ENCODE results near the gene SLC1A7. TPM values are rescaled to one million over a fixed set of nuclear protein-coding genes. Genes with fewer than 3 reads are reported as not detected.

The SLC1A7 gene
- total RNA-seq, 1 experiment from 2014 or later: not detected

DNA sequence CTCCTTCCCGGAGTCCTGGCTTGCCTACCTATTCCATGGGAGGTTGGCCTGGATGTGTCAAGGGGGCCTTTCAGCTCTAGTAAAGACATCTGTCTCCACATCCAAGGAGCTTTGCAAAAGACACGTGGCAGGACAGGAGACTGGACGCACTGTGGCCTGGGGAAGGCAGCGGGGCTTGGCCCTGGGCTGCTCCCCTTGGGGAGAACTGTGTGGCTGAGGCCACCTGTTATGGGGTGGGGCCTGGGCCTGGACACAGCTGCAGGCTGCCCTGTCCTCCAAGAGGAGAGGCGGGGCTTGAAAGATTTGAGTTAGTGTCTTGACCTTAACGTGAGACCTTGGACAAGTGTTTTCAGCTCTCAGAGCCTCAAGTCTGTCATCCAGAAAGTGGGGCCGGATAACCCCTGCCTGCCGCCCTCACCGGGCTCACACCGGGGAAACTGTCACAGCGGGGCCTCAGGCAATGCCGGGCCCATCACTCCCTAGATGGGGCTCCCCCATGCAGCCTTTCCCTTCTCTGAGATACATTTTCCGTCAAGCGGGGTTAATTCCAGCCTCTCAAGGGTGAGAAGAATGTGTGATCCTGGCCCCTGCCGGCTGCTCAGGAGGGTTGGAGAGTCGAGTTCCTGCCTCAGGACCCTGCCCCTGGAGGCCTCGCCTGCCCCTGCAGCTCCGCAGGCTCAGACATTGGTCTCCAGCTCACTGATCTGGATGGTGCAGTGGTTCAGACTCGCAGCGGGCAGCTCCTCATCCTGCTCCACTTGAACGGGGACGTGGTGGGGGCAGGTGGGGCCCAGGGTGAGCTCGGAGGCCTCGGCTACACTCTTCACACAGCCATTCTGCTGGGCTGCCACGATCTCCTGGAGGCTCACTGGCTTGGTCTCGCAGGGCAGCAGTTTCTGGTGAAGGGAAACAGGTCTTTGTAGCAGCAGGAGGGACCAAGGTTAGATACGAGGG, 54.8 kb downstream of the SLC1A7 start:
- peaks cover 0 to 21% of the 10 kb centered on the region in 2 experiments; a peak in 2 of 4 replicates for H3K4me1 ChIP-seq (ENCODE audit: control insufficient read depth in 1 of 2, insufficient read depth in 2 of 2, low read length in 2 of 2)
- CTCF ChIA-PET: no interaction called here
- POLR2A ChIA-PET: no interaction called here

DNA sequence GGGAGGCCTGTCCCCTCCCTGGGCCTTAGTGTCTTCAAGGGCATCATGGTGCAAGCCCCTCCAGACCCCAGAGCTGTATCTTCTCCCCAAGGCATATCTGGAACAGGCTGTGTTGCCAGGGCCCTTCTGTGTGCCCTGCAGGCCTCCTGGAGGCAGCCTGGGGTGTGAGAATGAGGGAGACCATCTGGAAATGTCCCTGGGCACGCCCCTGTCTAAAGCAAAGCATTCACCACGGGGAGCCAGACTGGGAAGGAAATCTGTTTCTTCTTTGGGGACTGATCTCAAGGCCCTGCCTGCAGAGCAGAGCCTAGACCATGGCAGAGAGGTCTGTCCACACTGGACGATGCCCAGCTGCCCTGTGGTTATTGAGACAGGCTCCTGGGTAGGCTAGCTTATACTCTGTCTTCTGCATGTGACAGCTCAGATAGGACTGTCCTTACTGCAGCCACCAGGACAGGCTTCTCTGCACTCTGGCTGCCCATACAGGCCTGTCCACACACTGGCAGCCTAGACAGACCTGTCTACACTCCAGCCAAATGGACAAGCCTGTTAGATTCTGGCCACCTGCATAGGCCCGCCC, 55.9 kb downstream of the SLC1A7 start:
- POLR2A ChIA-PET: no interaction called here
- CTCF ChIA-PET: no interaction called here

More for the DNA sequence above, 54.8 kb downstream of the SLC1A7 start:
- H3K9me2 ChIP-seq (ENCODE audit: insufficient read depth): no peaks in the 10 kb centered on the region
- no peak overlapping the region for H3K27ac ChIP-seq (ENCODE audit: low read depth, low read length)
- H3K9me3 ChIP-seq (ENCODE audit: control insufficient read depth in 1 of 2, insufficient read depth in 1 of 2, low read depth in 1 of 2, low read length in 2 of 2): no peaks in the 10 kb centered on the region
- no peak overlapping the region for H2AFZ ChIP-seq (ENCODE audit: low read depth, low read length, poor library complexity, severe bottlenecking)
- no peak for DNase-seq (ENCODE audit: low read depth, low spot score)
- H3K4me3 ChIP-seq (replicated peaks in 1 of 2; ENCODE audit: low read depth in 1 of 2, low read length in 2 of 2): no peak overlapping the region
- TF ChIP-seq SIN3A (IDR thresholded peaks at IDR 0.05; ENCODE audit: low read depth) (no peak), FOSL1 (IDR thresholded peaks at IDR 0.05; ENCODE audit: low read depth) (no peak)
- H3K79me2 ChIP-seq (ENCODE audit: insufficient read depth, low read length): no peaks in the 10 kb centered on the region
- RAD21 ChIA-PET (ENCODE audit: low non-redundant PET in 1 of 2, low total read pairs in 2 of 2, uncharacterized antibody in 2 of 2, unreplicated experiment in 2 of 2): no interaction called here
- BruUV-seq (replicated peaks): no TSS peak
- no peaks in the 10 kb centered on the region for H3K27me3 ChIP-seq (ENCODE audit: insufficient read depth, low read length)
- no peak overlapping the region for H3K4me2 ChIP-seq (ENCODE audit: low read length)
- no peak overlapping the region for H3K9ac ChIP-seq (ENCODE audit: low read length)
- intact Hi-C loops (cut with micrococcal nuclease): no loop called here
- H3K36me3 ChIP-seq (ENCODE audit: control insufficient read depth in 1 of 2, insufficient read depth in 2 of 2, low read length in 2 of 2): no peaks in the 10 kb centered on the region
- H4K20me1 ChIP-seq (ENCODE audit: insufficient read depth): no peaks in the 10 kb centered on the region
- no peak for ATAC-seq

More for the DNA sequence above, 55.9 kb downstream of the SLC1A7 start:
- no peaks in the 10 kb centered on the region for H3K9me2 ChIP-seq (ENCODE audit: insufficient read depth)
- no peaks in the 10 kb centered on the region for H3K79me2 ChIP-seq (ENCODE audit: insufficient read depth, low read length)
- H3K4me2 ChIP-seq (ENCODE audit: low read length): no peak overlapping the region
- RAD21 ChIA-PET (ENCODE audit: low non-redundant PET in 1 of 2, low total read pairs in 2 of 2, uncharacterized antibody in 2 of 2, unreplicated experiment in 2 of 2): no interaction called here
- no peaks in the 10 kb centered on the region for H3K27me3 ChIP-seq (ENCODE audit: insufficient read depth, low read length)
- H3K27ac ChIP-seq (ENCODE audit: low read depth, low read length): no peak overlapping the region
- no peak for ATAC-seq
- H3K9me3 ChIP-seq (ENCODE audit: control insufficient read depth in 1 of 2, insufficient read depth in 1 of 2, low read depth in 1 of 2, low read length in 2 of 2): no peaks in the 10 kb centered on the region
- H2AFZ ChIP-seq (ENCODE audit: low read depth, low read length, poor library complexity, severe bottlenecking): no peak overlapping the region
- no peak for DNase-seq (ENCODE audit: low read depth, low spot score)
- H4K20me1 ChIP-seq (ENCODE audit: insufficient read depth): no peaks in the 10 kb centered on the region
- TF ChIP-seq RAD21 (IDR thresholded peaks at IDR 0.05; ENCODE audit: low read depth) (no peak), ELF1 (IDR thresholded peaks at IDR 0.05; ENCODE audit: borderline replicate concordance, low read depth) (no peak), TCF7L2 (IDR thresholded peaks at IDR 0.05; ENCODE audit: borderline replicate concordance, extremely low read depth, insufficient read depth, insufficient read length) (no peak), EZH2phosphoT487 (IDR thresholded peaks at IDR 0.05; ENCODE audit: borderline replicate concordance) (no peak), YY1 (IDR thresholded peaks at IDR 0.05; ENCODE audit: extremely low read depth, insufficient replicate concordance, low read depth, low read length) (no peak), POLR2A (IDR thresholded peaks at IDR 0.05; ENCODE audit: borderline replicate concordance, extremely low read depth, insufficient read depth, insufficient read length) (no peak), SIN3A (IDR thresholded peaks at IDR 0.05; ENCODE audit: low read depth) (no peak), SRF (IDR thresholded peaks at IDR 0.05; ENCODE audit: low read depth) (no peak)
- TF ChIP-seq, protein P1, sequence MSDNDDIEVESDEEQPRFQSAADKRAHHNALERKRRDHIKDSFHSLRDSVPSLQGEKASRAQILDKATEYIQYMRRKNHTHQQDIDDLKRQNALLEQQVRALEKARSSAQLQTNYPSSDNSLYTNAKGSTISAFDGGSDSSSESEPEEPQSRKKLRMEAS (IDR thresholded peaks at IDR 0.05): no peak
- no peak overlapping the region for H3K9ac ChIP-seq (ENCODE audit: low read length)
- intact Hi-C loops (cut with micrococcal nuclease): no loop called here
- H3K4me3 ChIP-seq (replicated peaks in 1 of 2; ENCODE audit: low read depth in 1 of 2, low read length in 2 of 2): no peak overlapping the region
- no peaks in the 10 kb centered on the region for H3K36me3 ChIP-seq (ENCODE audit: control insufficient read depth in 1 of 2, insufficient read depth in 2 of 2, low read length in 2 of 2)
- no TSS peak for BruUV-seq (replicated peaks)
- peaks cover 0 to 21% of the 10 kb centered on the region in 2 experiments; a peak in 2 of 4 replicates for H3K4me1 ChIP-seq (ENCODE audit: control insufficient read depth in 1 of 2, insufficient read depth in 2 of 2, low read length in 2 of 2)

All from HCT116 (cell line).